ENCODE data around the gene OPRPN.

GRCh38 chr4:70449220-70449619 is 51.5 kb downstream of the OPRPN start:
- TF ChIP-seq, protein P1, sequence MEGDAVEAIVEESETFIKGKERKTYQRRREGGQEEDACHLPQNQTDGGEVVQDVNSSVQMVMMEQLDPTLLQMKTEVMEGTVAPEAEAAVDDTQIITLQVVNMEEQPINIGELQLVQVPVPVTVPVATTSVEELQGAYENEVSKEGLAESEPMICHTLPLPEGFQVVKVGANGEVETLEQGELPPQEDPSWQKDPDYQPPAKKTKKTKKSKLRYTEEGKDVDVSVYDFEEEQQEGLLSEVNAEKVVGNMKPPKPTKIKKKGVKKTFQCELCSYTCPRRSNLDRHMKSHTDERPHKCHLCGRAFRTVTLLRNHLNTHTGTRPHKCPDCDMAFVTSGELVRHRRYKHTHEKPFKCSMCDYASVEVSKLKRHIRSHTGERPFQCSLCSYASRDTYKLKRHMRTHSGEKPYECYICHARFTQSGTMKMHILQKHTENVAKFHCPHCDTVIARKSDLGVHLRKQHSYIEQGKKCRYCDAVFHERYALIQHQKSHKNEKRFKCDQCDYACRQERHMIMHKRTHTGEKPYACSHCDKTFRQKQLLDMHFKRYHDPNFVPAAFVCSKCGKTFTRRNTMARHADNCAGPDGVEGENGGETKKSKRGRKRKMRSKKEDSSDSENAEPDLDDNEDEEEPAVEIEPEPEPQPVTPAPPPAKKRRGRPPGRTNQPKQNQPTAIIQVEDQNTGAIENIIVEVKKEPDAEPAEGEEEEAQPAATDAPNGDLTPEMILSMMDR (IDR thresholded peaks at IDR 0.05; ENCODE audit: low read length): no peak
- no peak for TF ChIP-seq EZH2 (IDR thresholded peaks at IDR 0.05; ENCODE audit: borderline replicate concordance, low read length)
